HepG2 (cell line): ENCODE results near the gene CDK5RAP1. TPM values are rescaled to one million over a fixed set of nuclear protein-coding genes. Genes with fewer than 3 reads are reported as not detected.
A peak's percentile ranks its signal among the peaks of the same experiment; 100 is the strongest.

Source experiments
- ATAC-seq: fragments of 200-7000 bp; cut with Tn5 transposase; 3 replicates; pipeline ENCODE4 v1.9.1; 2020; ENCODE audit warnings: mild to moderate bottlenecking, moderate library complexity
- BruUV-seq: library from RNA; stranded (reverse); fragments of 400-500 nt; replicated peaks from 2 replicates; lab custom pipeline; 2021; lab: Mats Ljungman, UMichigan
- CTCF ChIA-PET: fragments of 300-600 bp; formaldehyde crosslinking; extraction: SDS; loops from one replicate; lab custom pipeline; 2021; ENCODE audit warnings: low total read pairs, inconsistent platforms, low intra/inter-chr PET ratio; lab: Yijun Ruan, JAX
- POLR2A ChIA-PET: fragments of 350-600 bp; sonication (Branson Sonifier 250); formaldehyde crosslinking; loops from one replicate; lab custom pipeline; 2020; ENCODE audit warnings: antibody characterized with exemption, inconsistent platforms; lab: Yijun Ruan, JAX
- DNase-seq: peaks from one replicate; pipeline ENCODE4 v3.0.0-alpha.2; 2015; ENCODE audit warnings: low spot score
- FAIRE-seq: peaks from 3 replicates; lab custom pipeline; 2011; peaks lifted over from hg19 to GRCh38; lab: Jason Lieb, UNC
- H2AFZ ChIP-seq: one replicate; pipeline ENCODE4 v1.6.1; 2011; ENCODE audit warnings: low read length, inconsistent platforms
- H3K27ac ChIP-seq: fragments of 300-600 bp; 3 replicates; pipeline ENCODE4 v1.8.0; 2011; ENCODE audit warnings: mixed run types, mild to moderate bottlenecking, mixed read lengths, low read length, inconsistent platforms; ENCODE audit not compliant: insufficient read depth; ENCODE audit errors: extremely low read length
- H3K27me3 ChIP-seq, 2 experiments: fragments of 200-600 bp in 1 of 2; 2 replicates in 1 of 2; 3 replicates in 1 of 2; pipeline versions ENCODE4 v1.6.0 to v1.8.0; 2011; ENCODE audit warnings: low read length in 2 of 2, mild to moderate bottlenecking in 2 of 2, moderate library complexity in 2 of 2, inconsistent platforms in 1 of 2; ENCODE audit not compliant: insufficient read depth in 2 of 2, control insufficient read depth in 1 of 2
- H3K36me3 ChIP-seq, 2 experiments: fragments of 200-600 bp in 1 of 2; replicated peaks in 1 of 2; 2 replicates in 1 of 2; 3 replicates in 1 of 2; pipeline versions ENCODE4 v1.5.1 to v1.8.0; 2011; ENCODE audit warnings: low read length in 2 of 2, inconsistent platforms in 1 of 2; ENCODE audit not compliant: insufficient read depth in 2 of 2, control insufficient read depth in 1 of 2
- H3K4me1 ChIP-seq: 2 replicates; pipeline ENCODE4 v1.5.1; 2012; ENCODE audit warnings: low read length, inconsistent platforms; ENCODE audit not compliant: insufficient read depth
- H3K4me2 ChIP-seq: 2 replicates; pipeline ENCODE4 v1.6.0; 2011; ENCODE audit warnings: low read depth, low read length, inconsistent platforms
- H3K4me3 ChIP-seq, 3 experiments: fragments of 200-600 bp in 1 of 3; sonication (generic), shearing (Covaris generic) in 1 of 3; replicated peaks in 1 of 3; 2 replicates each; pipeline ENCODE4 v1.5.1; 2011 to 2016; ENCODE audit warnings: low read length in 3 of 3, inconsistent platforms in 2 of 3, low read depth in 2 of 3, mild to moderate bottlenecking in 2 of 3, control low read depth in 1 of 3, mixed read lengths in 1 of 3; ENCODE audit not compliant: insufficient read depth in 1 of 3
- H3K79me2 ChIP-seq: one replicate; pipeline ENCODE4 v1.6.1; 2011; ENCODE audit warnings: low read length, inconsistent platforms; ENCODE audit not compliant: insufficient read depth
- H3K9ac ChIP-seq: 2 replicates; pipeline ENCODE4 v1.6.0; 2011; ENCODE audit warnings: mild to moderate bottlenecking, low read depth, low read length, inconsistent platforms; ENCODE audit not compliant: insufficient read depth
- H3K9me3 ChIP-seq: 2 replicates; pipeline ENCODE4 v1.5.1; 2012; ENCODE audit warnings: mild to moderate bottlenecking, low read length
- H4K20me1 ChIP-seq: 2 replicates; pipeline ENCODE4 v1.6.0; 2011; ENCODE audit warnings: inconsistent platforms, mild to moderate bottlenecking, low read length, moderate library complexity; ENCODE audit not compliant: insufficient read depth
- ARID5B ChIP-seq: IDR thresholded peaks from 2 replicates; pipeline ENCODE4 v1.4.0; 2020; ENCODE audit warnings: mild to moderate bottlenecking, missing genetic modification reagents
- FOXO1 ChIP-seq: sonication (generic); formaldehyde crosslinking; IDR thresholded peaks from 2 replicates; pipeline ENCODE4 v1.4.0; 2020; ENCODE audit warnings: missing genetic modification reagents
- FOXP1 ChIP-seq, 2 experiments: fragments of 450-650 bp in 1 of 2; IDR thresholded peaks; 2 replicates each; pipeline ENCODE4 v1.6.1; 2017 to 2018; ENCODE audit warnings: antibody characterized with exemption in 1 of 2
- GPN1 ChIP-seq: sonication (generic); formaldehyde crosslinking; IDR thresholded peaks from 2 replicates; pipeline ENCODE4 v1.5.1; 2020; ENCODE audit warnings: missing genetic modification reagents, borderline replicate concordance
- LCORL ChIP-seq, 2 experiments: fragments of 450-650 bp in 1 of 2; sonication (generic) in 1 of 2; formaldehyde crosslinking in 1 of 2; IDR thresholded peaks; 2 replicates each; pipeline versions ENCODE4 v1.5.0 to v1.6.1; 2017 to 2020; ENCODE audit warnings: antibody characterized with exemption in 1 of 2, missing genetic modification reagents in 1 of 2
- MIXL1 ChIP-seq: IDR thresholded peaks from 2 replicates; pipeline ENCODE4 v1.6.1; 2016
- NCOA1 ChIP-seq: sonication (generic); formaldehyde crosslinking; IDR thresholded peaks from 2 replicates; pipeline ENCODE4 v1.9.0; 2021; ENCODE audit warnings: missing genetic modification reagents
- PLSCR1 ChIP-seq: sonication (generic); formaldehyde crosslinking; IDR thresholded peaks from 2 replicates; pipeline ENCODE4 v1.5.0; 2020; ENCODE audit warnings: missing genetic modification reagents, mild to moderate bottlenecking, borderline replicate concordance
- SOX13 ChIP-seq, 3 experiments: fragments of 450-650 bp in 1 of 3; sonication (generic) in 1 of 3; formaldehyde crosslinking in 1 of 3; IDR thresholded peaks in 2 of 3; conservative IDR thresholded peaks in 1 of 3; 2 replicates each; pipeline versions ENCODE4 v1.5.0 to v1.6.1; 2016 to 2020; ENCODE audit warnings: antibody characterized with exemption in 1 of 3, mild to moderate bottlenecking in 1 of 3, missing compliant biosample characterization in 1 of 3, missing genetic modification reagents in 1 of 3, moderate library complexity in 1 of 3
- ZNF20 ChIP-seq: sonication (generic); formaldehyde crosslinking; IDR thresholded peaks from 2 replicates; pipeline ENCODE4 v1.4.0; 2020; ENCODE audit warnings: mild to moderate bottlenecking, moderate library complexity, missing genetic modification reagents
- ZNF280B ChIP-seq: sonication (generic); formaldehyde crosslinking; IDR thresholded peaks from 2 replicates; pipeline ENCODE4 v1.5.0; 2020; ENCODE audit warnings: missing genetic modification reagents, mild to moderate bottlenecking, borderline replicate concordance
- ZNF350 ChIP-seq: sonication (generic); formaldehyde crosslinking; IDR thresholded peaks from 2 replicates; pipeline ENCODE4 v1.4.0; 2020; ENCODE audit warnings: mild to moderate bottlenecking, low read depth, missing genetic modification reagents, borderline replicate concordance
- ZNF441 ChIP-seq: sonication (generic); formaldehyde crosslinking; IDR thresholded peaks from 2 replicates; pipeline ENCODE4 v1.7.0; 2021; ENCODE audit warnings: missing genetic modification reagents, borderline replicate concordance
- ZNF510 ChIP-seq: sonication (generic); formaldehyde crosslinking; IDR thresholded peaks from 2 replicates; pipeline ENCODE4 v1.4.0; 2020; ENCODE audit warnings: low read depth, mild to moderate bottlenecking, missing genetic modification reagents
- WGBS: methylation state at CpG from one replicate; pipeline ENCODE4 v1.1.6; 2017; ENCODE audit warnings: low lambda C conversion rate; 5-methylcytosine and 5-hydroxymethylcytosine counted together
- in situ Hi-C: cut with HindIII; loops from 2 replicates; pipeline ENCODE4 v1.10.0; 2017; ENCODE audit warnings: low pct_unique_long_range_greater_than_20kb; ENCODE audit not compliant: extremely low pct_ligation_motif_present
- intact Hi-C: fragments of 100-400 bp; cut with micrococcal nuclease; formaldehyde crosslinking; loops from one replicate; pipeline ENCODE4 v1.10.0; 2022; ENCODE audit not compliant: unreplicated experiment
- polyA plus RNA-seq, 8 experiments: library from polyadenylated mRNA; depleted of rRNA in 3 of 8; stranded (reverse) in 7 of 8; unstranded in 1 of 8; fragments of >200 nt; fragmentation: Illumina TruSeq in 4 of 8; extraction: Trizol in 4 of 8; gene quantifications; 2 replicates each; pipeline versions ENCODE4 v1.2.1 to v1.2.3, GENCODE V29; 2011 to 2016; ENCODE audit warnings: low read depth in 4 of 8, missing spikeins in 1 of 8, mixed read lengths in 1 of 8; ENCODE audit not compliant: insufficient read depth in 1 of 8
- total RNA-seq, 5 experiments: library from RNA; depleted of rRNA; stranded (reverse); fragments of >200 nt; fragmentation: Illumina TruSeq; extraction: Trizol; gene quantifications; 2 replicates each; pipeline ENCODE4 v1.2.3, GENCODE V29; 2016; ENCODE audit warnings: low read depth in 1 of 5
- TF ChIP-seq, protein P1 (sequence below): sonication (generic); formaldehyde crosslinking; IDR thresholded peaks from 2 replicates; pipeline ENCODE4 v1.5.1; 2020; ENCODE audit warnings: mild to moderate bottlenecking, missing genetic modification reagents, moderate library complexity

Gene CDK5RAP1
- total and polyA plus RNA-seq, 2 of the 13 experiments (the other 11 are each of a cell fraction or from before 2014, with no cell fraction given) = 53.6 to 98.2 TPM

- H4K20me1 ChIP-seq = no peaks in the 10 kb centered on the region
- no TSS peak for BruUV-seq
- DNase-seq = no peak
- no peaks in the 10 kb centered on the region for H3K36me3 ChIP-seq
- in situ Hi-C loops = no loop called here
- H3K4me1 ChIP-seq = peaks cover 56% of the 10 kb centered on the region
- no peak overlapping the region for H3K9ac ChIP-seq
- peak; percentile 39 for FAIRE-seq
- no peak for ATAC-seq
- CTCF ChIA-PET = no interaction called here
- H3K4me3 ChIP-seq = no peak overlapping the region
- H3K9me3 ChIP-seq = no peaks in the 10 kb centered on the region
- POLR2A ChIA-PET = no interaction called here
- no peak overlapping the region for H2AFZ ChIP-seq
- intact Hi-C loops = loop anchor here (2.0 kb wide), 1 partner anchor 19 kb away; no protein-coding TSS in a partner anchor
- H3K4me2 ChIP-seq = peak overlapping the region; percentile 30
- H3K27me3 ChIP-seq = peaks cover 3 to 16% of the 10 kb centered on the region in 2 experiments; a peak in 3 of 5 replicates
- no peaks in the 10 kb centered on the region for H3K79me2 ChIP-seq
- H3K27ac ChIP-seq = no peak overlapping the region
- 63% methylated on average over 6 of the region's 6 CpGs for WGBS
- TF ChIP-seq SOX13 (IDR thresholded peaks at IDR 0.05) (no peak), SOX13 (CRISPR knock-in tag; conservative IDR thresholded peaks at IDR 0.05 in 1 of 2, IDR thresholded peaks at IDR 0.05 in 1 of 2) (no peak), PLSCR1 (CRISPR knock-in tag) (no peak), ZNF20 (CRISPR knock-in tag) (no peak), ZNF350 (peak; percentile 37; the same call in 1 of the 2 replicates), NCOA1 (CRISPR knock-in tag) (no peak), GPN1 (CRISPR knock-in tag) (no peak), ZNF510 (CRISPR knock-in tag) (0 out of 2 replicates have a peak, but pooled peaks have one; percentile 47), ZNF441 (CRISPR knock-in tag) (no peak), ARID5B (CRISPR knock-in tag) (no peak), FOXP1 (IDR thresholded peaks at IDR 0.05) (no peak), FOXP1 (CRISPR knock-in tag; IDR thresholded peaks at IDR 0.05) (no peak), ZNF280B (no peak), LCORL (IDR thresholded peaks at IDR 0.05) (no peak), LCORL (CRISPR knock-in tag; IDR thresholded peaks at IDR 0.05) (no peak), MIXL1 (CRISPR knock-in tag) (no peak), FOXO1 (CRISPR knock-in tag) (0 out of 2 replicates have a peak, but pooled peaks have one; percentile 4)
- TF ChIP-seq, protein P1, sequence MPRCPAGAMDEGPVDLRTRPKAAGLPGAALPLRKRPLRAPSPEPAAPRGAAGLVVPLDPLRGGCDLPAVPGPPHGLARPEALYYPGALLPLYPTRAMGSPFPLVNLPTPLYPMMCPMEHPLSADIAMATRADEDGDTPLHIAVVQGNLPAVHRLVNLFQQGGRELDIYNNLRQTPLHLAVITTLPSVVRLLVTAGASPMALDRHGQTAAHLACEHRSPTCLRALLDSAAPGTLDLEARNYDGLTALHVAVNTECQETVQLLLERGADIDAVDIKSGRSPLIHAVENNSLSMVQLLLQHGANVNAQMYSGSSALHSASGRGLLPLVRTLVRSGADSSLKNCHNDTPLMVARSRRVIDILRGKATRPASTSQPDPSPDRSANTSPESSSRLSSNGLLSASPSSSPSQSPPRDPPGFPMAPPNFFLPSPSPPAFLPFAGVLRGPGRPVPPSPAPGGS (CRISPR knock-in tag) = no peak
These were observed 63.7 kb downstream of the CDK5RAP1 start for GRCh38 chr20:33337531-33338165.
